ENCODE data around the gene FAM131B.

Gene FAM131B

DNA sequence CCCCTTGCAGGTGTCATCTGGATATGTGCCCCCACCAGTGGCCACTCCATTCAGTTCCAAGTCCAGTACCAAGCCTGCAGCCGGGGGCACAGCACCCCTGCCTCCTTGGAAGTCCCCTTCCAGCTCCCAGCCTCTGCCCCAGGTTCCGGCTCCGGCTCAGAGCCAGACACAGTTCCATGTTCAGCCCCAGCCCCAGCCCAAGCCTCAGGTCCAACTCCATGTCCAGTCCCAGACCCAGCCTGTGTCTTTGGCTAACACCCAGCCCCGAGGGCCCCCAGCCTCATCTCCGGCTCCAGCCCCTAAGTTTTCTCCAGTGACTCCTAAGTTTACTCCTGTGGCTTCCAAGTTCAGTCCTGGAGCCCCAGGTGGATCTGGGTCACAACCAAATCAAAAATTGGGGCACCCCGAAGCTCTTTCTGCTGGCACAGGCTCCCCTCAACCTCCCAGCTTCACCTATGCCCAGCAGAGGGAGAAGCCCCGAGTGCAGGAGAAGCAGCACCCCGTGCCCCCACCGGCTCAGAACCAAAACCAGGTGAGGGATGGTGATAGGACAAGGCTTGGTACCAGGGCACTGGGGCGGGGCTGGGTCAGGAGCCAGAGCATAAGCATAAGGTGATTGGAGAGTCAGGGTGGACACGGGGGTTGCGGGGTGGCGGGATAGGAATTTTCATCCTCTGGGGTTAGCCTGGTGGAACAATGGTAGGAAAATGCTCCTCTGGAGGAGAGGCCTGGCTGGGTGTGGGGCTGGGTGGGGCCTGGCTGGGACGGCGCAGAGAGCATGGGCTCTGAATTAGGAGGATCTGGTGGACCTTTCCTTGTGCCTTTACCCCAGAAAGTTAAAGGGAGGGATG lies 20.5 kb upstream of the FAM131B start:
- DNase-seq (ENCODE audit: low spot score) = no peak

DNA sequence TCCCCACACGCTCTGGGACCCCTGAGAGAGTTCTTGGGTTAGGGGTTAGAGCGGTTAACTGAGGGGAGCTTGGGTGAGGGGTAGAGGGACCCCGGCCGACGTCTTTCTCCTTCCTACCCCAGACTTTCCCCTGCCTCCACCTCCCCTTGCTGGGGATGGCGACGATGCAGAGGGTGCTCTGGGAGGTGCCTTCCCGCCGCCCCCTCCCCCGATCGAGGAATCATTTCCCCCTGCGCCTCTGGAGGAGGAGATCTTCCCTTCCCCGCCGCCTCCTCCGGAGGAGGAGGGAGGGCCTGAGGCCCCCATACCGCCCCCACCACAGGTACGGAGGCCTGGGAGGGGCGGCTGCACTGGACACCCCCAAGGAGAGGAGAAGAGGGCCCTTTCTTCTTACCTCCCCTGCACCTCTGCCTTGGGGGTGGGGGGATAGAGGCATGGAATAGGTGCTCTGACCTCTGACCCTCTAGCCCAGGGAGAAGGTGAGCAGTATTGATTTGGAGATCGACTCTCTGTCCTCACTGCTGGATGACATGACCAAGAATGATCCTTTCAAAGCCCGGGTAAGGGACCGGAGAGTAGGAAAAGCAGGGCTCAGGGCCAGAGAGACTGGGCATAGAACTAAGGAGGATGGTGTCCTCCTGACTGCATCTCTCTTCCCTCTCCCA lies 19.7 kb upstream of the FAM131B start:
- DNase-seq (ENCODE audit: low spot score) = no peak

DNA sequence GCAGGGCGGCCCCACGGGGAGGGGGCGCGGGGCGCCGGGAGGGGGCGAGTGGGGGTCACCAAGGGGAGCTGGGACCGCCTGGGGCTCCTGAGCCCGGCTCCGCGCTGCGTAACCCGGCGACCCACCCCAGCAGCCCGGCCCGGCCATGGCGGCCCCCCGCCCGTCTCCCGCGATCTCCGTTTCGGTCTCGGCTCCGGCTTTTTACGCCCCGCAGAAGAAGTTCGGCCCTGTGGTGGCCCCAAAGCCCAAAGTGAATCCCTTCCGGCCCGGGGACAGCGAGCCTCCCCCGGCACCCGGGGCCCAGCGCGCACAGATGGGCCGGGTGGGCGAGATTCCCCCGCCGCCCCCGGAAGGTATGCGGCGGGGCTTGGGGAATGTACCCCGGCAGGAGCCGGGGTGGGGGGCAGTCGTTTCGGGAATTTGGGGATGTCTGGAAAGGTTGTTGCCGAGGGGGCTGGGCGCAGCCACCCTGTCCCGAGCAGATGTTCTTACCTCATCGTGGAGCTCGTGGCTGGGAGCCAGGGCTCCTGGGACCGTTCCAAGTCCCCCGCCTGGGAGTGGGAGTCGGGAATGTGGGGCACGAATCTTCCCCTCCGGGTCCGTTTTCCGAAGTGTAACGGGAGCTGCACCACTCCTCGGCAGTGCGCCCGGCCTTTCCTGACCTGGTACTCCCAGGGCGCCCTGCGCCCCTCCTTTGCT lies 19.1 kb upstream of the FAM131B start:
- DNase-seq (ENCODE audit: low spot score) = no peak

DNA sequence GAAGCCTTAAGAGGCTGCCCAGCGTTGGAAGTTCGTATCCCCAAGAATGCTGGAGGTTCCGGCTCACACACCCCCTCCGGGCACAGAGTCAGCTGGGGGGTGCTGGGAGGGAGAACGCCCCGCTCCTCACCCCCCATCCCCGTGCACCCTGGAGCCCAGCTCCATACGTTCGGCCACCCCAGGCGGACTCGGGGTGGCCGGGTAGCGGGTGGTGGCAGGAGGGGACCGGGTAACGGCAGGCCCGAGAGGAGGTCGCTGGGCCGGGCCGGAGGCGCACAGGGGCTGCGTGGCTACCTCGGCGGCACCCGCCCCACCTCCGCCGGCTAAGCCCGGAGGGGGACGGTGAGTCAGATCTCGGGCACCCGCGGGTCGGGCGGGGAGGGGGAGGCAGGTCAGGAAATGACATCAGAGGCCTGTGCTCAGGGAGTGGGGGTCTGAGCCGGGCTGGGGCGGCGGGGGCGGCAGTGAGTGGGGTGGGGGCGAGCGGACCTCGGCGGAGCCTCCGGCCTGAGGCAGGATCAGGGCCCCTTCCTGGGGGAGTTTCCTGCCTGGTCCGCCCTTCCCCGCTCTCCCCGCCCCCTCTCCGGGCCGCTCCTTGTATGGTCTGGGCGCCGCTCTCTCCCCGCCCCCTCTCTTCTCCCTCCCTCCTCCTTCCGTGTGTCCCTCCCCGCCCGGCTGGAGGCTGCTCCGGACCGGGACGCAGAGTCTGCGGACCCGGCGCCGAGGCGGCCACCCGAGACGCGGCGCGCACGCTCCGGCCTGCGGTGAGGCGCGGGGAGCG lies 18.3 kb upstream of the FAM131B start, which contains the start of gene ZYX:
TSS of gene ZYX (plus strand) at position 700 of the 781 bp plus-strand sequence. CDS start 227 bp downstream, outside the sequence.
- DNase-seq (ENCODE audit: low spot score) = peak; percentile 87

DNA sequence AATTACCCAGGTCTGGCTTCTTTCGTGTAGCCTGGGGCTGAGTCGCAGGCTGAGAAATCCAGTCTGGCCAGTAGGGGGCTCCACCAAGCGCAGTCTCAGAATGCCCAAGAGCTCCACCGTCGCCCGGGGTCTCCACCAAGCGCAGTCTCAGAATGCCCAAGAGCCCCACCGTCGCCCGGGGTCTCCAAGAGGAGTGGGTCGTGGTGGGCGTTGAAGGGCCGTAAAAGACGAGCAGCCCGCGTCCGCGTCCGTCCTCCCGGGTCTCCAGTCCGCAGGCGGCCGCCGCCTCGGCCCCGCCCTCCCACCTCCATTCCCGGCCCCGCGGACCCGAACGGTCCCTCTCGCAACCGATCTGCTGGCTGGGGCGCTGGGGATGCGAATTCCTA lies 17.7 kb upstream of the FAM131B start:
- DNase-seq (ENCODE audit: low spot score) = peak; percentile 84

DNA sequence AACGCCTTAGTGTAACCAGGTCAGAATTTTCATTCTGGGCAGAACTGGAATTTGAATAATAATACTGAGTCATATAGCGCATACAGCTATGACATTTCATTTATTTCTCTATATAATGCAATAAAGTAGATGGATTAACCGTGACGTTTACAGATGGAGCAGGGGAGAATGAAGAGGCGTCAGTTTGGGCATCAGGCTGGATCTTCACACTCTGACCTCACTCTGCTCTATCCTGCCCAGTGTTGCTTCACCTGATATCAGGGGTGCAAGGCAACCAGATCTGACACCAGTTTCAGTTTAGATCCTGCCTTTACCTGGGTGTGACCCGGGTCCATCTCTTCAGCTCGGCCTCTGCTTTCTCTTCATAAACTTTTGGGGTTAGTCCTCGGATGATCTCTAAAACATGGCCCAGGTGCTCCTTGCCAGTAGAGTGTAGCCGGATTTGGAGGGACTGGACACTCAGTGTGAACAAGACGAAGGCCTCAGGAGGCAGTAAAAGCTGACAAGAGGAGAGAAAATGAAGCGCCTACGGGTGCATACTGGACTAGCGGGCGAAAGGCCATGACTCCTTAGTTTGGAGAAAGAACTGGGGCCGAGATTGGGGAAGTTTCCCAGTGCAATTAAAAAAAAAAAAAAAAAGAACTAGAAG lies 17.2 kb upstream of the FAM131B start:
- DNase-seq (ENCODE audit: low spot score) = no peak

DNA sequence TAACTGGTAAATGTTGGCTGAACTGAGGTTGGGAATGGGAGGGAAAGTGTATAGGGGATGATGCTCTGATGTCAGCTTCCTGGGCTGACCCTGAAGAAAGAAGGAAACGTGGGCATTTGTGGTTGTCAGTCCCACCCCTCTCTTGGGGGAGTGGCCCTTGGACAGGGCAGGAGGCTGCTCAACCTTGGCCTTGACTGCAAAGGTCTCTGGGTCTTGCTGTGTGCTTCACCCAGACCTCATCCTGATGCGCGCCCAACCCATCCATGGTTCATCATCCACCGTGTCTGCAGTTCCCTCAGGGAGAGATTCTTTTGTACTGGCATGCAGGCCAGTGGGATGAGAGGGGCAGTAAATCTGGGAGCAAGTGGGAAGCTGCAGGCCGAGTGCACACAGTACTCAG lies 13.9 kb upstream of the FAM131B start:
- no peak for DNase-seq (ENCODE audit: low spot score)

DNA sequence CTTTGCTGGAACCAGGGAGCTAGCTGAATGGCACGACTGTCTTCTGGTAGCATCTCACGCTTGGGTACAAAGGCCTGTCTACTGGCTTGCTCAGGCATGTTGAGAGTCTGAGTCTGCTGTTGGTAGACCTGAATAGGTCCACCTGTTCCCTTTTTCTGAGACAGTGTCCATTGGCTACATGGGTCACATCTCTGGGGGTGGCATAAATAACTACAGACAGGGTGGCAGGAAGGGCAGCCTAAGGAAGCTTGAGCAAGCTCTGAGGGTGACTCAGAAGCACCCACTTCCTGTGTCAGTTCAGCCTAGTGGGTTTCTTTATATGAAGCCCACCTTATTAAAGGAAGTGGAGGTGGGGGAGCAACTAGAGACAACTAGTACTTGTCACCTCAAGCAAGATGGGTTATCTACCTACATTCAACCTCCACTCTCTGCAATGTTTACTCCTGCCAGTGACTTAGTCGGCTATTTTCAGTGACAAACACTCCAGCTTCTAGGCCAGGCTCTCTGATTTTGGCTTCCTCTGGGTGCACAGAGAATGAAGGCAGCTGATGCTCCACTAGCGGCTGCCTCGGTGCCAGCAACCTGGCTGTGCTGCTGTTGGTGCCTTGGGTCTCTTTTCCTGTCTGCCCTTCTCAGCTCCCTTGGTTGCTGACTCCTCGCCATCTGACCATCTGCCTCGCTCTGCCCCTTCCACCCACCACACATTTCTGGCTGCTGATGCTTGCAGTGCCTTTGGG lies 13.0 kb upstream of the FAM131B start:
- DNase-seq (ENCODE audit: low spot score) = no peak

DNA sequence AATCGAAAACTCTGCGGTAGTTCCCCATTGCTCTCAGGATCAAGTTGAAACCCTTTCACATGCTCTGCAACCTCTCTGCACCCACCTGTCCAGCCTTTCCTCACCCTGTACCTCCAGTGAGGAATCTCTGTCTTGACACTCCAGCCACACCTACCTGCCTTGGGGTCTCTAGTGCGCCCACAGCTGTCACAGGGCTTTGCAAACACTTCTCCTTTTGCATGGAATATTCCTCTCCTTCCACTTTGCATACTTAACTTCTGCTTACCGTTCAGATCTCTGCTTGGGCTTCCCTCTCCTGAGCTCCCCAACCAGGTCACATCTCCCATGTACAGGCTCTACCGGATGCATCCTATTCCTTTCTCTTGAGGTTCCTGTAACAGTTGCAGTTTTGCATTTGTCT lies 12.0 kb upstream of the FAM131B start:
- no peak for DNase-seq (ENCODE audit: low spot score)

DNA sequence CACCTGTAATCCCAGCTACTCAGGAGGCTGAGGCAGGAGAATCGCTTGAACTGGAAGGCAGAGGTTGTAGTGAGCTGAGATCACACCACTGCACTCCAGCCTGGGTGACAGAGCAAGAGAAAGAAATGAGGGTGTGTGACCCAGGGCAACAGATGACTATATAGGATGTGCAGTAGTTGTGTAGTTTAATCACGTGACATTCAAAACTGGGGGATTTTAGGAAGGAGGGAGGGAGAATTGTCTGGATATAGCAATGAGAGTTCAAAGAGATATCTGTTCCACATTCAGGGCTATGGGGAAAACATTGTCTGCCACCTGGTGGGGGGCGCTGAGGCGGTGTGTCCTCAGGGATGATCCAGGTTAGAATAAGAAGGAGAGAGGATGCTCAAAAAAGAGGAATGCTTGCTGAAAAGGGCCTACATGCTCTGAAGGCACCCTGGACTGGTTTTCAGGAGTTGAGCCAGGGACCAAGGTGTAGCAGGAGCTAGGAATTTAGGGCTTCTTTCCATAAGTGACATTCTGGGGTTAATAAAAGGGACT lies 10.8 kb upstream of the FAM131B start:
- no peak for DNase-seq (ENCODE audit: low spot score)

DNA sequence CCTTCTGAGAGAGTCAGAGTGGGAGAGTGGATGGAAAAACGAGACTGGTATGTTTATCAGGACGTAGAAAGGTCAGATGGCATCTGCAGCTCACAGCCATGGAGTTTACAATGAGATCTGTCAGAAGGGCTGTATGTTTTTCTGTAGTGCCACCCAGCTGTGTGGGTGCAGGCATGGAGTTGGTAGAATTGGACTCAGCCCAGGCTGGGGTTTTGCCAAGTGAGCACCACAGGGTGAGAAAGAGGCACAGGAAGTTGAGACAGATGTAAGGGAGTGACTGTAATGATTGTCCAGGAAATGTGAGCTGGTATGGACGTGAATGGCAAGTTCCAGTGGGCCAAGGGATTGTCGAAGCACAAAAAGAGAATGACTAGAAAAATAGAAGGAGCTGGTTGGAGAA lies 9.6 kb upstream of the FAM131B start:
- peak; percentile 95 for DNase-seq (ENCODE audit: low spot score)

DNA sequence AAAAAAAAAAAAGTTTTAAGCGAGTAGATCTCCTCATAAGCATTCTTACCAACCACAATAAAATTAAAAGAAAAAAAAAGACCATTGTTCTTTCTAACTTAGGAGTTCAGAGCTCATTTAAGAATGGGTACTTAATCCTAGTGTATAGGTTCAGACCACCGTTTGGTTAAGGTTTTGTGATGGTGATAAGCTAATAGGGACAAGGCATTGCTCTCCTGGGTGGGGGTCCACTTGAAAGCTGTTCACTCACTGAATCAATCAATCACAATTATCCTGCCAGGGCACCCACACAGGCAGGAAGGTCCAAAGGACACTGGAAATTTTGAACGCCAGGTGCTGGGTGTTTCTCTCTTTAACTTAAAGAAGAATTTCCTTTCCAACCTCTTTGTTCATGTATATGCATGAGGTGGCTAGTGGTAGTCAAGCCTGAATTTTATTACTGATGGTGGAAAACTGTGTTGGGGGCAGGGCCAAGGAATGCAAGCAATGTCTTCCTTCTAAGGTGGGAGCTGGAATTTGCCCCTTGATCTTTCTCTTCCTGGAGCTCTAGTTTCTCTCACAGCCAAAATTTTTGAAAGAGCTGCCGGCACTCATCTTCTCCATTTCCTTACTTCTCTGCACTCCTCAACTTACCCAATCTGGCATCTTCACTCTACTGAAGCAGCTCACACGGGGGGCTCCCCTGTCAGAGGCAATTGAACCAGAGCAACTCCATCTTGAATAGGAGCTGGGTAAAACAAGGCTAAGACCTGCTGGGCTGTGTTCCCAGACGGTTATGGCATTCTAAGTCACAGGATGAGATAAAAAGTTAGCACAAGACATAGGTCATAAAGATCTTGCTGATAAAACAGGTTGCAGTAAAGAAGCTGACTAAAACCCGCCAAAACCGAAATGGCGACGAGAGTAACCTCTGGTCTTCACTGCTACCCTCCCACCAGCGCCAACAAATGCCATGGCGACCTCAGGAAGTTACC lies 7.5 kb upstream of the FAM131B start:
- no peak for DNase-seq (ENCODE audit: low spot score)

DNA sequence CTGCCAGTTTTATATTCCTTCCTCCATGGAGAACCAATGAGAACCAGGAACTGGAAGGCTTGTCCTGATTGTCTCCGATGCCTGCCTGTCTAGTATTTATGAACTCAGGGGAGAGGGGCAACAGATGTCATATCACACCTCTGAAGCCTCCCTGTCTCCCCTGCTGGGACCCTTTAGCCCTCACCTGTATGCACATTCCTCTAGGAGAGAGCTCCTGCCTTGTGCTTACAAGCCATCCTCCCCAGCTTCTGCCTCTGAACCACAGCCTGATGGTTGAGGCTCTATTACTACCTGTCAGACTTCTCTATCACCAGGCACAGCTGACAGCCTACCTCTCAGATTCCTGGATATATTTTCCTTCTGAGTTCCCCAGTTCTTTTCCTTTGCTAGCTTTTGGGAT lies 5.9 kb upstream of the FAM131B start:
- no peak for DNase-seq (ENCODE audit: low spot score)

DNA sequence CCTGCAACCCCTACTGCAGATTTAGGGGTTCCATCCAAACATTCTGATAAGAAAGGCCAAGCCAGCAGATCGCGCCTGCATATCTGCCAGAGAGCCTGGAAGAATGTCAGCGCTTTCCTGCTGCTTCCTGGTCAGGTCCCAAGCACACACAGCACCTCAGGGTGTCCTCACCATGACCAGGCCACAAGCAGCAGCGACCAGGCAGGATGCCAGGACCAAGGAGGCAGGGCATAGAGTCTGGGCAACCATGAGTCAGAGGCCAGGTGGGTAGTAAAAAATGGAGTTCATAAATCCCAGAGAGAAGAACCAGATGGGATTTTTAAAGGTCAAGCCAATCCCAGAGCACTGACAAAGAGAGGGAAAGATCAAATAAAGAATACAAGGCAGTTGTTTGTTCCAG lies 5.5 kb upstream of the FAM131B start:
- no peak for DNase-seq (ENCODE audit: low spot score)

DNA sequence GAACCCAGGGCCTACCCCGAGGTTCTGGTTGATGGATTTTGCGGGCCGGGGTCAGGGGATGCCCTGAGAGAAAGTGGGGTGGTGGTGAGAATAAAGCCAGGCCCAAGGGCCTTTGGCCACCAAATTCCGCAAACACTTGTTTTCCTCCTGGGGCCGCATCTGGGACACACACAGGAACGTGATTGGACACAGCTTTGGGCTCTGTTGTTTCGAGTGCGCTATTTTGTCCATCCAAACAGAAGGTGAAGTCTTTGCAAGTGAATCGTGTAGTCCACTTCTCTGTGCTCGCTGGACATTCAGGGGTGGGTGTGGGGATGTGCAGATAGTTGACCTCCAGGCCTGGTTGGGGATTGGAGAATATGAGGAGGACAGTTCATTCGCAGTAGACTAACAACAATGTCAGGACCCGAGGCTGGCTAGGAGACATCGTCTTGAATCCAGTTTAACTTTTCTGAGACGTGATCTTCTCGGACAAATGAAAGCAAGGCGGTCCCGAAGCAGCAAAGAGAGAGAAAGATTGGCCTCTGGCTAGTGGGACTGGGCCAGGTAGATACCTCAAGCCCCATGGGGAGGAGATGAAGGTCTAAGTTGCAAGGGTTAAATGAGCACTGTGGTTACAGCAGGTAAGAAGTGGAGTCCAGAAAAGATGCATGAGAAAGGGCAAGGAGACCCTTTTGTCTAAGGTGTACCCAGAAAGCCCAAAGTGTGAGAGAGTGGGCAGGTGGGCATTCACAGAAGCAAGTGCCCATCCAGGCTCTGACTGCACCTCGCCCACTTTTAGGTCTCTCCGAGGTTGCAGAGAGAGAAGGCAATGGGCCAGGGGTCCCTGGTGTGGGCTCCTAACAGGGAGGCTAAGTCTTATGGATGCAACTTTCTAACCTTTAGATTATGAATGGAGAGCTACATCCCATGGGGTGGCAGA lies 764 bp upstream of the FAM131B start:
- peak; percentile 54 for DNase-seq (ENCODE audit: low spot score)

DNA sequence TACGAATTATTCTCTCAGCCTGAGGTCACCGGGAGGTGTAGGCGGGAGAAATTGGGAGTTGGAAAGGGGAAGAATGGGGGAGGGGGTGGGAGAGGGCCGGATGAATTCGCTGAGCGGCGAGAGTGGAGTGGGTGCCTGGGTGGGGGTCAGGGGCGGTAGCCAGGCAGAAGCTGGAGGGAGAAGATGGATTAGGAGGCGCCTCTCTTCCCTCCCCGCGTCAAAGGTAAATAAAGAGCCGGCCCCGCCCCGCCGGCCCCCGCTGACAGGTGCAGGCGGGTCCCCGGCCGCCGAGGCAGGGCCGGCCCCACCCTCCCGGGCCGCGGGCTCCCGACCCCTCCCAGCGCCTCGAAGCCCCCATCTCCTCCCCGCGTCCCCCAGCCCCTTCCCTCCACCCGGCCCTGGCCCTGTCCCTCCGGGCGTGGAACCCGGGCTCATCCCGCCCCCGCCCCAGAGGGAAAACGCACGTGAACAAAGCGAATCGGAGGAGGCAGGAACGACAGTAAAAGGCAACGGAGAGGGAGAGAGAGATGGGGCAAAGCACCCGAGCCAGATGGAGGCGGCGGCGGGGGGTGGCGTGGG lies 872 bp downstream of the FAM131B start:
- no peak for DNase-seq (ENCODE audit: low spot score)

DNA sequence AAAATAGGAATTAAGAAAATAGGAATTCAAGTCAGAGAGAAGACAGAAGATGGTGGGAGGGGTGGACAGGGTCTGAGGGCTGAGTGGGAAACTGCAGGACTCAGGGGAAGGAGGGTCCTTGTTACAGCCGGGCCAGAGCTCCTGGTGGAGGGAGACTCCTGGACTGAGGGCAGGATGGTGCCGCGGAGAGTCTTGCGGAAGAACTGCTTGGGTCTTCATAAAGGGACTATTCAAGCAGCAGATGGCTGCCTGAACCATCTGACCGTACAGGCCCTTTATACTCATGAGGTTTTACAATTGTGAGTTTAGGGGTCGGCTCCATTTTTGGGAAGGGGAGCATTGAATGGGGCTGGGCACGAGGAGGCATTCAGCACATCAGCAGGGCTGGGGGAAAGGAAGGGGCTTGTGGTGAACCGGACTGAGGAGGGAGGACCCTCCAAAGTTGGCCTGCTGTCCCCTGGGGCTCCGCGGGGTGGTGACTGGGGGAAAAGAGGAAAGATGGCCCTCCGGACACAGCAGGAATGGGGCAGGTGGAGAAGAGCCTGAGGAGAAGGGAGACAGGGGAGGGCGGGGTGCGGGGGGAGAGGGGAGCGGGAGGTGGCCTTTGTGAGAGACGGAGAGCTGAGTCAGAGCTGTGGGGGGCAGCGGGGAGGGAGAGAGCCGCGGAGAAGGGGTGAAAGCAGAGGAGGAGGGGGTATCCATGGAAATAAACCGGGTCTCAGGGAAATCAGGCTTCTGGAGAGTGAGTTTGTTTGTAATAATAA lies 1.5 kb downstream of the FAM131B start:
- DNase-seq (ENCODE audit: low spot score) = peak; percentile 66
